ENCODE data around the gene ENTPD8. TPM values are rescaled to one million over a fixed set of nuclear protein-coding genes. Genes with fewer than 3 reads are reported as not detected.

The ENTPD8 gene
- total and polyA plus RNA-seq, 2 of the 13 experiments (the other 11 are each of a cell fraction or from before 2014, with no cell fraction given): 0.26 to 0.44 TPM

- TF ChIP-seq EHMT2 (IDR thresholded peaks at IDR 0.05; ENCODE audit: borderline replicate concordance, low read depth, low read length): no peak
- TF ChIP-seq SMAD1 (CRISPR knock-in tag; IDR thresholded peaks at IDR 0.05; ENCODE audit: borderline replicate concordance, low read depth): 0 out of 2 replicates have a peak, but pooled peaks have one; percentile 13
- no peak for TF ChIP-seq FOXO1 (CRISPR knock-in tag; IDR thresholded peaks at IDR 0.05)
- no peak for TF ChIP-seq ZKSCAN5 (CRISPR knock-in tag; IDR thresholded peaks at IDR 0.05)
- no peak for TF ChIP-seq FOXA3 (CRISPR knock-in tag; IDR thresholded peaks at IDR 0.05)
- no peak for TF ChIP-seq PREB (CRISPR knock-in tag; IDR thresholded peaks at IDR 0.05)
- no peak for TF ChIP-seq KIAA2018 (CRISPR knock-in tag; IDR thresholded peaks at IDR 0.05; ENCODE audit: borderline replicate concordance)
- 0 out of 2 replicates have a peak, but pooled peaks have one; percentile 4 for TF ChIP-seq HIC2 (CRISPR knock-in tag; IDR thresholded peaks at IDR 0.05; ENCODE audit: low read depth)
- TF ChIP-seq ARNTL (CRISPR knock-in tag; IDR thresholded peaks at IDR 0.05): no peak
- peak; percentile 74 for TF ChIP-seq AGO1 (IDR thresholded peaks at IDR 0.05; ENCODE audit: low read depth, low read length, poor library complexity, severe bottlenecking)
- no peak for TF ChIP-seq MEIS2 (CRISPR knock-in tag; IDR thresholded peaks at IDR 0.05)
- no peak for TF ChIP-seq E2F2 (CRISPR knock-in tag; IDR thresholded peaks at IDR 0.05; ENCODE audit: borderline replicate concordance)
- 0 out of 2 replicates have a peak, but pooled peaks have one; percentile 4 for TF ChIP-seq ZFP91 (CRISPR knock-in tag; IDR thresholded peaks at IDR 0.05; ENCODE audit: borderline replicate concordance)
- peak; percentile 67 for TF ChIP-seq AGO2 (optimal IDR thresholded peaks at IDR 0.05; ENCODE audit: low read depth, low read length)
- no peak for TF ChIP-seq ZNF652 (CRISPR knock-in tag; IDR thresholded peaks at IDR 0.05; ENCODE audit: borderline replicate concordance, low read depth)
These were observed 4.8 kb upstream of the ENTPD8 start (continued) for GRCh38 chr9:137445930-137446431.
